T-helper 9 cell (primary cell): ENCODE results near the gene CFAP97D1.
A peak's percentile ranks its signal among the peaks of the same experiment; 100 is the strongest.
"Not testable (repeated sequence)": the region's sequence is repeated elsewhere in the genome, so short reads cannot be mapped to it uniquely, and the experiment has no call there.

Experiments
- DNase-seq: peaks from one replicate; pipeline ENCODE4 v3.0.0-alpha.2; 2020

Gene CFAP97D1

GRCh38 chr17:43768943-43769342, 11.3 kb upstream of the CFAP97D1 start:
- no peak for DNase-seq

- DNase-seq: no peak
Measured at GRCh38 chr17:43769426-43769825, 10.8 kb upstream of the CFAP97D1 start.

DNA sequence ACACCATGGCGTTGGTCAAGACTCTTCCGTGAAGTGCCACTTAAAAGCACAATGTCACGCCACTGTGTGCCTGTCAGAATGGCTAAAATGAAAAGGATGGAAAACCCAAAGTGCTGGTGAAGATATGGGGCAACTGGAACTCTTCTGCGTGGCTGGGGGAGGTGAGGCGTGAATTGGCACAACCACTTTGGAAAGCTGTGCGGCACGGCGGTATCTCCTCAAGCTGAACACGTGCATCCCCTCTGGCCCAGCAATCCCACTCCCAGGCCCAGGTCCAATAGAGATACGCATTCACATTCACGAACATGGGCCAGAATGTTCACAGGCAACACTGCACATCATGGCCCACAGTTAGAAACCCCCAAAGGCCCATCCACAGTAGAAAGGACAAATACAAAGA, 10.4 kb upstream of the CFAP97D1 start:
- no peak for DNase-seq

GRCh38 chr17:43770957-43771356, 9.3 kb upstream of the CFAP97D1 start:
- DNase-seq: no peak

- no peak for DNase-seq
Measured at GRCh38 chr17:43771463-43771862, 8.8 kb upstream of the CFAP97D1 start.

GRCh38 chr17:43772877-43773648, 7.2 kb upstream of the CFAP97D1 start:
- DNase-seq: no peak

- no peak for DNase-seq
Measured at GRCh38 chr17:43774304-43775250, 5.7 kb upstream of the CFAP97D1 start.

DNA sequence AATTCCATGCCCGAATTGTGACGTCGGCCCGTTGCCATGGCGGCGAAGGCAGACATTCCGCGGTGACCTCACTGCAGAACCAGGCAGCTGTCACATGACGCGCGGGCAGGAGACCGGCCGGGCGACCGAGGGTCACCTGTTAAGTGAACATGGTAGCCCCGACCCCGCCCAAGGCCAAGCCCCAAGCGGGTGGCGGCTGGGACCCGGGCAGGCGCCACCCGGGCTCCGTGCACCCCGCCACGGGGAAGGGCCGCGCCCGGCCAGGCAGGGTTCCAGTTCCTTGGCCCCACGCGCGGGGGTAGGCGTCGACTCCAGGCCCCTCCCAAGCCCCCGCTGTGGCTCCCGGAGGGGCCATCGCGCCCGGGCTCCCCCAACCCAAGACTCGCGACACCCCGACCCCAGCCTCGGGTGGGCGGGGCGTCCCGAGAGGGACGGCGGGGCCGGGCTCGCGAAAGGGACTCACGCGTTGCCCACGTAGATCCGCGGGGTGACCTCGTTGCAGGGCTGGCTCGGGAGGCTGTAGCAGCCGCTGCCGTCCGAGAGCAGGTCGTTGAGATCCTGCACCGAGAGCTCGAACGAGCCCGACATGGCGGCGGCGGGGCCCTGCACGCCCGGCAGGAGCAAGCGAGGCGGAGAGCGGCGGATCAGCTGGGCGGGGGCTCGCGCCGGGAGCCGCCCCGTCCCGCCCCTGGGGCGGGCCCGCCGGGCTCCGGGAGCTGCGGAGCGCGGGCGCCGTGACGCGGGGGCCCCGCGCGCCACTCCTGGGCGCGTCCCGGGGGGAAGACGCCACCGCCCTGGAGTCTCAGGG, 1.7 kb upstream of the CFAP97D1 start, which contains the start of gene DUSP3:
Gene DUSP3, minus strand, starts transcription at position 641 of the 808 bp plus-strand sequence. Its CDS starts 53 bp downstream, at position 588.
- DNase-seq: peak; percentile 65

- DNase-seq: no peak
Measured at GRCh38 chr17:43779145-43780125, 800 bp upstream of the CFAP97D1 start.

GRCh38 chr17:43782913-43783680, 2.9 kb downstream of the CFAP97D1 start:
- no peak for DNase-seq

- DNase-seq: no peak
Measured at GRCh38 chr17:43784068-43784467, 3.8 kb downstream of the CFAP97D1 start.

DNA sequence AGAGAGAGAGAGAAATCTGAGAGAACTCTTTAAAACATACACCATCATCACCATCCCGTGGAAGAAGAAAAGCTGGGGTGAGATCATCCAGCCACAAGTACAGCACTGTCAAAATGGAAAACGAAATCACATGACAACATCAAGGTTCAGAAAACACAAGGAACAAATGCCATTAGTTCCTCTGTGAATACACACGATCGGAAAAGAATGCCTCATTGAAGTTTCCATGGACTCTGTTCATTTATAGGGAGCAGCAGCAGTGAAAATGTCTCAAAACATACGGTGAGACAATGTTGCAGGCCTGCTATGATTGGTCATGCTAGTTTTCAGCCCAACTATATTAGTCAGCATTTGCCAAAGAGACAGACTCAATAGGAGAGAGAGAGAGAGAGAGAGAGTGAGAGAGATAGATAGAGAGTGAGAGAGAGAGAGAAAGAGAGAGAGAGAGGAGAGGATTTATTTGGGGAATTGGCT, 4.4 kb downstream of the CFAP97D1 start:
- no peak for DNase-seq

DNA sequence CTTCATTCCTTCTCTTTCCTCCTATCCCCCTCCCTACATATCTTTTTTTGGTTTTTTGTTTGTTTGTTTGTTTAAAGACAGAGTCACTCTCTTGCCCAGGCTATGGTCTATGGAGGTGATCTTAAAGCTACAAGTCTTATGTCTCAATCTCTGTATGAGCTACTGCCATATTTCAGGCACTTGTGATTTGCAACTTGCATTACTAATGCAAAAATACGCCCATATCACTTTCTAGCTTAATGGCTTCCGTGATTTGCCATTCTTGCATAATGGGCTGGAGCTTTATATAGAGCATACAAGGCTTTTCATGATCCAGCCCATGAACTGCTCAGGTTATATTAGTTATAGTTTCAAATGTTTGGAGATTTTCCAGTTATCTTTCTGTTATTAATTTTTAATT, 7.5 kb downstream of the CFAP97D1 start:
- DNase-seq: no peak

- DNase-seq: no peak
Measured at GRCh38 chr17:43788540-43788939, 8.3 kb downstream of the CFAP97D1 start.

DNA sequence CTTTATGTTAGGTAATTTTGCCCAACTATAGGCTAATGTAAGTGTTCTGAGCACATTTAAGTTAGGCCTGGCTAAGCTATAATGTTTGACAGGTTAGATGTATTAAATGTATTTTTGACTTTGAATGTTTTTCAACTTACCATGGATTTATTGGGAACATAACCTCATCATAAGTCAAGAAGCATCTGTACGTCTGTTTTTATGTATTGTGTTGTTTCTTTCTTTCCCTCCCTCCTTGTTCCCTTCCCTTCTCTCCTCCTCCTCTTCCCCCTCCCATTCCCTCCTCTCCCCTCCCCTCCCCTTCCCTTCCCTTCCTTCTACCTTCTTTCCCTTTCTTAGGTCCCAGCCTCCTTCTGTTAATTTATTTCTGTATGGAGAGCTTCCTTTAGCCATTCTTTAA, 9.2 kb downstream of the CFAP97D1 start:
- no peak for DNase-seq

- no peak for DNase-seq
Measured at GRCh38 chr17:43790311-43790940, 10.2 kb downstream of the CFAP97D1 start.

- DNase-seq: no peak
Measured at GRCh38 chr17:43791589-43791988, 11.4 kb downstream of the CFAP97D1 start.

DNA sequence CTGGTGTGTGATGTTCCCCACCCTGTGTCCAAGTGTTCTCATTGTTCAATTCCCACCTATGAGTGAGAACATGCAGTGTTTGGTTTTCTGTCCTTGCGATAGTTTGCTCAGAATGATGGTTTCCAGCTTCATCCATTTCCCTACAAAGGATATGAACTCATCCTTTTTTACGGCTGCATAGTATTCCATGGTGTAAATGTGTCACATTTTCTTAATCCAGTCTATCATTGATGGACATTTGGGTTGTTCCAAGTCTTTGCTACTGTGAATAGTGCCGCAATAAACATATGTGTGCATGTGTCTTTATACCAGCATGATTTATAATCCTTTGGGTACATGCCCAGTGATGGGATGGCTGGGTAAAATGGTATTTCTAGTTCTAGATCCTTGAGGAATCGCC, 12.4 kb downstream of the CFAP97D1 start:
- not testable (repeated sequence) for DNase-seq

DNA sequence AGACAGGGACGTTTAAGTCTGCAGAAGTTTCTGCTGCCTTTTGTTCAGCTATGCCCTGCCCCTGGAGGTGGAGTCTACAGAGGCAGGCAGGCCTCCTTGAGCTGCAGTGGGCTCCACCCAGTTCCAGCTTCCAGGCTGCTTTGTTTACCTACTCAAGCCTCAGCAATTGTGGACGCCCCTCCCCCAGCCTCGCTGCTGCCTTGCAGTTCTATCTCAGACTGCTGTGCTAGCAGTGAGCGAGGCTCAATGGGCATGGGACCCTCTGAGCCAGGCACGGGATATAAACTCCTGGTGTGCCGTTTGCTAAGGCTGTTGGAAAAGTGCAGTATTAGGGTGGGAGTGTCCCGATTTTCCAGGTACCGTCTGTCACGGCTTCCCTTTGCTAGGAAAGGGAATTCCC, 17.8 kb downstream of the CFAP97D1 start:
- DNase-seq: not testable (repeated sequence)

DNA sequence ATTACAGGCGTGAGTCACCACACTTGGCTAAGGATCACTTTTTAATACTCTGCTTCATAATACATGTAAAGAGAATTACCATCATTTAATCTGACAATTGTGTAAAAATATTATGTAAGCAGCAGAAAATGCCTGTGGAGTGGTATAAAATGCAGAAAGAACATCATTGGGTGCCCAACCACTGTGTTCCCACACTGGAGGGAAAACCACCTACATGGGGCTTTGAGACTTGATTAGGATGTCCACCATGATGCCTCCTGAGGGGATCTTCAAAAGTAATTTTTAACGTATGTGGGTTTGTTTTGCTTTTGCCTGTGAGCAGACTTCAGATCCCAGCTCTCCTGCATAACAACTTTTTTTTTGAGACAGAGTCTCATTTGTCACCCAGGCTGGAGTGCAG, 18.8 kb downstream of the CFAP97D1 start:
- no peak for DNase-seq
